Measurements from ENCODE around the gene UPK1B.

Gene UPK1B

DNA sequence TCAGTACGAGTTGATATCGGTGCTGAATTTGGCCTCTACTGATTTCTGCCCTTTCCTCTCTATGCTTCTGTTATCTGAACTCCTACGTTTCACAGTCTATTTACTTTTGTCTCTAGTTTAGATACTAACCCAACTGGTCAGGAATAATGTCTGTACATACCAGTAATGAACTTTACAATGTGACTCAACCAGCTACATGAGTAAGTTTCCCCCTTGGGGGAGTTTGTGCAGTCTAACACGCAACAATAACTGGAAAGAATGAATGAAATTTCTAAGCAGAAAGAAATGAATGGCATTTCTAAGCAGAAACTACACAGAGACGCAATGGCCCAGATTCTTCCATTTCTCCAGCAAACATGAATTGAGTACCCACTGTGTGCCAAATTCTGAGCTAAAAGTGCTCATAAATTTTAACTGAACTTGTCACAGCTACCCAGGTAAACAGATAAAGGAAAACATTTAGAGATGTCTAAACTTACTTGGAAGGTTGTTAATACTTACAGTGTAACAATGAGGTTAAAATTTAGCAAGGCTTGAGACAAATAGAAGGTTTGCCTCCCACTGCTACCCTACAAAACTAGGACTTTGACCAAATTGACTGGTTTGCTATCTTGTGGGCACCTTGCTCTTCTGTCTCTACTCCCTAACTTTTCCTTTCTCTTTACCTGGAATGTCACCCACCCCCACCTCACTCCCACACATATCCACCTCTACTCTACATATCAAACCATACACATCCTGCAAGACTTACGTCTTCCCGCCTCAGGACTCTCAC lies 11.6 kb downstream of the UPK1B start:
- no peak for TF ChIP-seq JUND (IDR thresholded peaks at IDR 0.05; ENCODE audit: low read depth)
- DNase-seq (ENCODE audit: low read depth in 1 of 2, low spot score in 1 of 2), result no peak
- in situ Hi-C loops (cut with HindIII; ENCODE audit: low pct_unique_long_range_greater_than_20kb, low sequenced_read_pairs), result no loop called here

DNA sequence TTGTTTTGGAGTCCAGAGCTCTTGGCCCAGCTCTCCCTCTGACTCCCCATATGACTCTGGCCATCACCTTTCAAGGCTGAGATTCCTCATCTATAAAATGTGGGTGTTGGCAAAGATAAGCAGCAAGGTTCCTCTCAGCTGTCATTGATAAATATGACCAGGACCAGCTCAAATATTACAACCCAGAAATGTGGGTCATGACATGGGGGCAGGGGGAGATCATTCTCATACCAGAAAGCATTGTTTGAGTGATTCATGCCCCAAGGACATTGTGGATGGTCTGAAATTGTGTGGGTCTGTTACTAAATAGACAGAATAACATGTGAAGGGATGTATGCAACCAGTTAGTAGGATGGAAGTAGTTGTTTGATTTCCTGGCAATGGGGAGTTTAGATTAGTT lies 13.9 kb downstream of the UPK1B start:
- TF ChIP-seq JUND (IDR thresholded peaks at IDR 0.05; ENCODE audit: low read depth), result no peak
- in situ Hi-C loops (cut with HindIII; ENCODE audit: low pct_unique_long_range_greater_than_20kb, low sequenced_read_pairs), result no loop called here
- no peak for DNase-seq (ENCODE audit: low read depth in 1 of 2, low spot score in 1 of 2)

DNA sequence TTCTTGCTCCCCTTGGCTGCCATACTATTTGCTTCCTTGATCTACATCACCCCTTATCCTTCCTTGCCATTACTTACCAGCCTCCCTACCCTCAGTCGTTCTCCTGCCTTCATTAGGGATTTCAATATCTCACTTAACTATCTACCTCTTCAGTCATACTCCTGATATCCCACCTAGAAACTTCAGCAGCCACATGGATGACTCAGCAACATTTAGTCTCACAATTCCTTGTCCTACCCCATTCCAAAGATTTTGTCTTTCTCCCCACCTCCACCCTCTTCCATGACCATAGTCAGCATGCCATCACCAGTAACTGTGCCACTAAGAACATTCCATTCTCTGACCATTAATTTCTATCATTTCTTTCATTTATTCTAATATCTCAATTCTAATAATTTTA lies 18.4 kb downstream of the UPK1B start:
- in situ Hi-C loops (cut with HindIII; ENCODE audit: low pct_unique_long_range_greater_than_20kb, low sequenced_read_pairs), result no loop called here
- TF ChIP-seq JUND (IDR thresholded peaks at IDR 0.05; ENCODE audit: low read depth), result no peak
- no peak for DNase-seq (ENCODE audit: low read depth in 1 of 2, low spot score in 1 of 2)

DNA sequence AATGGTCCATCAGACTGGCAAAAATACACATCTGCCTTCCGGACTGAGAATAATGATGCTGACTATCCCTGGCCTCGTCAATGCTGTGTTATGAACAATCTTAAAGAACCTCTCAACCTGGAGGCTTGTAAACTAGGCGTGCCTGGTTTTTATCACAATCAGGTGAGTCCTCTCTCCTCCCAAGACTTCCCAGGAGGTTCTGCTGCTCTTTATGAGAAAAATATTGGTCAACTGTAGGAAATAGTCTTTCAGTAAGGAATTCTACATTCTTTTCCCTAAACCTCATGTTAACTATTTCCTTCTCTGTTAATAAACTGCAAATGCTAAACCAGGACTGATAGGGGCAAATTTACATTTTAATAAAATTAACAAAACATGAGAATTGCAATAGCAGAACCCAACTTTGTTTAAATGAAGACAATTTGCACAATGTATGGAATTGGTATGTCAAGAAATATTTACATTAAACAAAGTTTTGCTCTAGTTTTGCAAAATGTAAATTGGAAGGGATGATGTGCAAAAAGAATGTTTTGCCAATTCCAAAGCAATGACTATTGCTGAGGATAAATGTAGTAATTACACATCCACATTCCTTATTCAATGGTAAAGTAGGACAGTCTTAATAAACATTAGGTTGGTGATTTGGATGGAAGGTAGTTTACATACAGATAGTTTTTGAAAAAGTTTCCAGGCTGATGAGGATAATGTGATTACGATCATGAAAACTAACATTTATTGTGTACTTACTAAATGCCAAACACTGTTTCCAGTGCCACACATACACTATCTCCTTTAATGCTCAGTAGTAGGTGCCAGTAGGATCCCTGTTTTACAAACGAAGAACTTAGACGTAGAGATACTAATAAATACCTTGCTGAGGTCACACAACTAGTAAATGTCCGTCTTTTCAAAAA lies 21.1 kb downstream of the UPK1B start:
- TF ChIP-seq JUND (IDR thresholded peaks at IDR 0.05; ENCODE audit: low read depth), result no peak
- in situ Hi-C loops (cut with HindIII; ENCODE audit: low pct_unique_long_range_greater_than_20kb, low sequenced_read_pairs), result no loop called here
- no peak for DNase-seq (ENCODE audit: low read depth in 1 of 2, low spot score in 1 of 2)

DNA sequence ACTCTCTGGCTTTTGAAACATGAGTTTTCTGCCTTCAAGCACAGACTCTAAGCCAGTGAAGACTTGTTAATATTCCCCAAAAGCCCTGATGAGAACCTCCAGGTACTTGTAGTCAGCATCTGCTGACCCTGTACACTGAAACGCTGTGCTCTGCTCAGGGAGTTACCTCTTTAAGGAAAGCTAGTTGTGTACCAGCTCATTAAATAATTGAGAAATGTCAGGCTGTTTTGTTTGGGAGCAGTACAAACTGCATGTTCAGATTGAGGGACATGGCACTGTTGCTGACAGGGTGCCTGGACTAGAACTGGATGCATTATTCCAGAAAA lies 21.7 kb downstream of the UPK1B start:
- DNase-seq (ENCODE audit: low read depth in 1 of 2, low spot score in 1 of 2), result no peak
- TF ChIP-seq JUND (IDR thresholded peaks at IDR 0.05; ENCODE audit: low read depth), result no peak
- in situ Hi-C loops (cut with HindIII; ENCODE audit: low pct_unique_long_range_greater_than_20kb, low sequenced_read_pairs), result no loop called here

DNA sequence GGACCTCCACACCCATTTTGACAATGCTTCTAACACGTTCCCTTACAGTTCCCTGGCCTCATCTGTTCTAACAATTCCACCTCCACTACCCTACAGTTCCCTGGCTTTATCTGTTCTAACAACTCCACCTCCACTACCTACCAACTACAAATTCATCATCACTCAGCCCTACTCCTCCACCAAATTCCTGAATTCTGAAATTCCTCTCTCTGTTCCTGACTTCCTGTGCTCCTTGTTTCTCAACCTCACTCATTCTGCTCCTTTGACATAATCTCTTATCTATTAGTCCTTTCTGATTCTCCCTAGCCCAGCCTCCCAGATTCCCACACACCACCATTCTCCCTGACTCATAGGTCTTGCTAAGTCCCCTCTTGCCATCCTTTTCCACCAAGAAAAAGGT lies 22.5 kb downstream of the UPK1B start:
- no peak for DNase-seq (ENCODE audit: low read depth in 1 of 2, low spot score in 1 of 2)
- no peak for TF ChIP-seq JUND (IDR thresholded peaks at IDR 0.05; ENCODE audit: low read depth)
- in situ Hi-C loops (cut with HindIII; ENCODE audit: low pct_unique_long_range_greater_than_20kb, low sequenced_read_pairs), result no loop called here

DNA sequence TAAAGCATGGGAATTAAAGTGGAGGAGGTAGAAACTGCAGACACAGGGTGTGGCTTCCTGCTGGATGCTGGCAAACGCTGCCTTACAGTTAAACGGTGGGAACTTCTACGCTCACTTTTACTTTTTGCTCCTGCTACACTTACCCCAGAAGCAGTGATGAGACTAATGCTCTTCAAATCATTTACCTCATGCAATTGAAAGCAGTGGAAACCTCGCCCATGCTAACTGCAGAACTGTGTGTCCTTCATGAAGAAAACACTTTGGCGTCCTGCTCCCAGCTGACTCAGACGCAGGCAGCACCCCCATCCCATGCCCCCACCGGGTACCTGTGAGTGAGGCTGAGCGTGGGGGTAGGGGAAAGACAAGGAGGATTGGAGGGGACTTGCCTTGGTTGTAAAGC lies 31.8 kb downstream of the UPK1B start:
- no peak for TF ChIP-seq JUND (IDR thresholded peaks at IDR 0.05; ENCODE audit: low read depth)
- in situ Hi-C loops (cut with HindIII; ENCODE audit: low pct_unique_long_range_greater_than_20kb, low sequenced_read_pairs), result no loop called here
- DNase-seq (ENCODE audit: low read depth in 1 of 2, low spot score in 1 of 2), result no peak

DNA sequence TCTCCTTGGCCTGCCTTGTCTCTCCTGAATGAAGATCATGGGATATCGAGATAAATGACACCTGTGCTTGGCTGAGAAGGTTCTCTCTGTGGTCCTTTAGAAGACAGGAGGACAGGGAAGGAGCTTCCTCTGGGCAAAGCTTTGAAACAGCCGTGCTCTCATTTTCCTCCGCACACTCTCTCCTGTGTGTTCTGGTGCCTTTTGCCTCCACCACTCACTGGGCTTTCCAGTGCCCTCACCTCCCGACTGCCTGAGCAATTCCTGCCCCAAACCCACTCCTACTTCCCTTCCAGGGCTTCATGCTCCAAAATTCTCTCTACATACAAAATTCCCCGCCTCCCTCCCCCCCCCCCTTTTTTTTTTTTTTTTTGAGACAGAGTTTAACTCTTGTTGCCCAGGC lies 32.3 kb downstream of the UPK1B start:
- no peak for TF ChIP-seq JUND (IDR thresholded peaks at IDR 0.05; ENCODE audit: low read depth)
- in situ Hi-C loops (cut with HindIII; ENCODE audit: low pct_unique_long_range_greater_than_20kb, low sequenced_read_pairs), result no loop called here
- DNase-seq (ENCODE audit: low read depth in 1 of 2, low spot score in 1 of 2), result no peak

DNA sequence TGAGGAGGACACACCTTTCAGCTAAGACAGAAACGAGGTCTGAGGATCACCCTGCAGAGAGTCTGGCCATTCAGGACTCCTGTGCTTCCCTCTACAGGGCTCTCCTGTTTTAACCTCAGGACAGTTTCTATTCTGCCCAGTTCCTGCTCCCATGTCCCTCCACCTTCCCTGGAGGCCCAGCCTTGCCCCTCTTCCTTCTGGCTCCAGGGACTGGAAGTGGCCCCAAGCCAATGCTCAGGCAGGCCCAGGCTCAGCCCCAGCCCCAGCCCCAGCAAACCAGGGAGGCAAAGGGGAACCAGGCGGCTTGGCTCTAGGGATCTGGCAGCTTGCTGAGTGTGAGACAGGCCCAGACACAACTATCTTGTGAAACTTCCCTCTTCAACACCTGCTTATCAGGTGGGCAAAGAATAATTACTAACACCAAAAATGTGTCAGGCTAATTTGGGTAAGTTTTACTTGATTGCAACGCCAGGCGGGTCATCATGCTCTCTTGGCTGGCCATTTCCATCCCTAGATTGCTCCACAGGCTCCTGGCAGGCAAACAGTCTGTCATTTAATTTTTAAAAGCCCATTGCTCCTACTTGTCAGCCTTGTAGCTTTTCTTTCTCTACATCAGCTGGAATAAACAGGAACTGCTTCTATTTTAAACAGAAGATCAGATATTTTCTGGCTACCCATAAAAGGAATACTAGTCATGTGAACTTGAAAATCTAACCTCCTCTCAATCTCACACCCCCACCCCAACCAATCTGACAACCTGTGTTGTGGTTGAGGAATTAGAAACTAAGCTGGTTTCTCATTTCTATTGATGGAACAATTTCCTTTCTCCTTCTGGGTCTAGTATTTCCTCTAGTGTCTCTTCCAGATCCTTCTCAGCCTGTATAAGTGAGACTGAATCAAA lies 33.5 kb downstream of the UPK1B start:
- no peak for TF ChIP-seq JUND (IDR thresholded peaks at IDR 0.05; ENCODE audit: low read depth)
- in situ Hi-C loops (cut with HindIII; ENCODE audit: low pct_unique_long_range_greater_than_20kb, low sequenced_read_pairs), result no loop called here
- peak in 1 of 2 experiments; percentile 37 for DNase-seq (ENCODE audit: low read depth in 1 of 2, low spot score in 1 of 2)

DNA sequence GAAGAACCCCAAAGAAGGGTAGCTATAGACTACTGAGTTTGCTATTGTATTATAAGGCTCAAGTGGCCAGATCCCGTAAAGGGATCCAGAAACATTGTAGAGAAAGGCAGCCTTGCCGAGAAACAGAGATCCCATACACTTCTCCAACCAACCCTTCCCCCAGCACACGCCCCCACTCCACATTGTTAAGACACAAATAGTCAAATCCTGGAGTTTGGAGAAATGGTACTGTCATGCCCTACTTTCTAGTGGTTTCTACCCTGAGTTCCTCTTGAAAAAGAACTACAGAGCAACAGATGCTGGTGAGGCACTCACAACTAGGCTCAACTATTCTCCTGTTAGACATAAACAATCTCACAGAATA lies 34.1 kb downstream of the UPK1B start:
- in situ Hi-C loops (cut with HindIII; ENCODE audit: low pct_unique_long_range_greater_than_20kb, low sequenced_read_pairs), result no loop called here
- no peak for TF ChIP-seq JUND (IDR thresholded peaks at IDR 0.05; ENCODE audit: low read depth)
- DNase-seq (ENCODE audit: low read depth in 1 of 2, low spot score in 1 of 2), result no peak

DNA sequence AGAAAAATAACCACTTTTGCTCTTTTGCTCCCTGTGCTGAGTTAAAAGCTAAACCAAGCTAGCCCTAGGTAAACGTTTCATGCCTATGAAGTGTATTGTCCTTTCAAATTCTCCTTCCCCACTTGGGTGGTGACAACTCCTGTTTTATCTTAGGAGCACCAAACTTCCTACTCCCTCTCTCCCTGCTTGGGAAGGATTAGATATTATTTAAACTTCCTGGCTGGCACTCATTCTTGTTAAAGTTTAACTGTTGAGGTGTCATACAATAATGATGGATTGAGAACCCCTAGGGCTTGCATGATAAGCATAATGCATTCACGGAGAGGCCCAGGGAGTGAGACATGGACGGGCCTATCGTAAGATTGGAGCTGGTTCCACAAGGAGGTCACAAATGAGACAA lies 37.8 kb downstream of the UPK1B start:
- DNase-seq (ENCODE audit: low read depth in 1 of 2, low spot score in 1 of 2), result no peak
- in situ Hi-C loops (cut with HindIII; ENCODE audit: low pct_unique_long_range_greater_than_20kb, low sequenced_read_pairs), result no loop called here
- no peak for TF ChIP-seq JUND (IDR thresholded peaks at IDR 0.05; ENCODE audit: low read depth)

DNA sequence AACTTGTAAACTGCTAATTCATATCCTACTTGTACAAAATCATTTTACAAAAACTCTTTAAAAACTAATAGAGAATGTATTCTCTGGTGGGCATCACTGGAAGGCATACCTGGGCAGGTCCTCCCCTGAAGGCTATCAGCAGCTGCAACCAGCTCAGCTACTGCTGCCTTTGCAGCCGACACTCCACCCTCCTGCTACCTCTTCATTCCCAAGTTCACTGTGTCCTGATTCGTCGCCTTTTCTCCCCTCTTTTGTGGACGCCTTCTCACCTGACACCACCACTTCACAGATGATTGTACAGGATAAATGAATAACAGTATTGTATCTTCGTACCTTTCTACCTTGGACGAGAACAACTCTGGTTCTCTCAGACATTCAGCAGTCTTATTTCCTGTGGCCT lies 38.4 kb downstream of the UPK1B start:
- DNase-seq (ENCODE audit: low read depth in 1 of 2, low spot score in 1 of 2), result no peak
- no peak for TF ChIP-seq JUND (IDR thresholded peaks at IDR 0.05; ENCODE audit: low read depth)
- in situ Hi-C loops (cut with HindIII; ENCODE audit: low pct_unique_long_range_greater_than_20kb, low sequenced_read_pairs), result no loop called here
